Osteoblast (primary cell): Measurements from ENCODE around the gene GABBR2. TPM values are rescaled to one million over a fixed set of nuclear protein-coding genes. Genes with fewer than 3 reads are reported as not detected.

Experiments used
- DNase-seq: peaks from one replicate; pipeline ENCODE4 v3.0.0; 2011; ENCODE audit warnings: low spot score, mixed read lengths; ENCODE audit not compliant: insufficient read length; ENCODE audit errors: missing footprints
- H2AFZ ChIP-seq: 2 replicates; pipeline ENCODE4 v1.6.0; 2011; ENCODE audit warnings: mild to moderate bottlenecking, low read length
- H3K27ac ChIP-seq: 2 replicates; pipeline ENCODE4 v1.5.1; 2011; ENCODE audit warnings: mild to moderate bottlenecking, low read depth, low read length, moderate library complexity
- H3K27me3 ChIP-seq: 2 replicates; pipeline ENCODE4 v1.6.0; 2012; ENCODE audit warnings: mild to moderate bottlenecking, control low read depth, inconsistent platforms, low read length, moderate library complexity; ENCODE audit not compliant: insufficient read depth
- H3K36me3 ChIP-seq: 2 replicates; pipeline ENCODE4 v1.5.1; 2011; ENCODE audit warnings: mild to moderate bottlenecking, low read length, control low read depth, moderate library complexity; ENCODE audit not compliant: insufficient read depth
- H3K4me1 ChIP-seq: 2 replicates; pipeline ENCODE4 v1.5.1; 2011; ENCODE audit warnings: mild to moderate bottlenecking, low read length, control low read depth, moderate library complexity; ENCODE audit not compliant: insufficient read depth
- H3K4me2 ChIP-seq: 2 replicates; pipeline ENCODE4 v1.6.0; 2011; ENCODE audit warnings: mild to moderate bottlenecking, low read length; ENCODE audit not compliant: insufficient read depth
- H3K4me3 ChIP-seq: fragments of 200-600 bp; sonication (generic); 3 replicates; pipeline ENCODE4 v1.5.1; 2012; ENCODE audit warnings: mild to moderate bottlenecking, low read length, inconsistent platforms; ENCODE audit not compliant: insufficient read depth
- H3K79me2 ChIP-seq: 2 replicates; pipeline ENCODE4 v1.6.0; 2012; ENCODE audit warnings: mild to moderate bottlenecking, low read length, control low read depth, inconsistent platforms; ENCODE audit not compliant: insufficient read depth
- H3K9me3 ChIP-seq: 2 replicates; pipeline ENCODE4 v1.5.1; 2011; ENCODE audit warnings: low read depth, low read length, control low read depth
- H4K20me1 ChIP-seq: 2 replicates; pipeline ENCODE4 v1.6.0; 2012; ENCODE audit warnings: mild to moderate bottlenecking, low read length, control low read depth; ENCODE audit not compliant: insufficient read depth
- total RNA-seq: library from RNA; depleted of rRNA; stranded (reverse); fragments of >200 nt; gene quantifications from 2 replicates; pipeline ENCODE4 v1.2.3, GENCODE V29; 2012
- TF ChIP-seq, protein P1 (sequence below): IDR thresholded peaks from 2 replicates; pipeline ENCODE4 v1.5.1; 2011; ENCODE audit warnings: mild to moderate bottlenecking, low read depth, low read length, moderate library complexity; ENCODE audit errors: extremely low read depth

GABBR2 gene
- total RNA-seq, 1 donor, result under 0.01 TPM

DNA sequence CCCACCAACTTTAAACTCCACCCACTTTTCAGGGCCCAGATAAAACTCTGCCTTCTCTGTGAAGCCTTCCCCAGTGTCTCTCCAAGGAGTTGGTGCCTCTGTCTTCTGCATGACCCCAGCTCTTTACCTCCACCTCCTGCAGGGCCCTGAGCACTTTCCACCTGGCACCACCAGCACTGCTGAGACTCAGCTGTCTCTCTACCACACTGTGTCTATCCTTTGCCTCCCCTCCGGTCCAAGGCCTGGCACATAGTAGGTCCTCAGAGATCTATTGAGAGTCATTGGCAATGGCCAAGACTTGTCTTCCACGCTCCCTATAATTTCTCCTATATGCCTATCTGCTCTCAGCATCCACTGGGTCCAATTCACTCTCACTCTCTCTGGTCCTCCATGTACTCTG, 12.9 kb upstream of the GABBR2 start:
- H3K4me3 ChIP-seq, result no peak overlapping the region
- peaks cover 32% of the 10 kb centered on the region for H3K27me3 ChIP-seq
- H3K27ac ChIP-seq, result no peak overlapping the region
- no peak overlapping the region for H3K4me2 ChIP-seq
- TF ChIP-seq, protein P1, sequence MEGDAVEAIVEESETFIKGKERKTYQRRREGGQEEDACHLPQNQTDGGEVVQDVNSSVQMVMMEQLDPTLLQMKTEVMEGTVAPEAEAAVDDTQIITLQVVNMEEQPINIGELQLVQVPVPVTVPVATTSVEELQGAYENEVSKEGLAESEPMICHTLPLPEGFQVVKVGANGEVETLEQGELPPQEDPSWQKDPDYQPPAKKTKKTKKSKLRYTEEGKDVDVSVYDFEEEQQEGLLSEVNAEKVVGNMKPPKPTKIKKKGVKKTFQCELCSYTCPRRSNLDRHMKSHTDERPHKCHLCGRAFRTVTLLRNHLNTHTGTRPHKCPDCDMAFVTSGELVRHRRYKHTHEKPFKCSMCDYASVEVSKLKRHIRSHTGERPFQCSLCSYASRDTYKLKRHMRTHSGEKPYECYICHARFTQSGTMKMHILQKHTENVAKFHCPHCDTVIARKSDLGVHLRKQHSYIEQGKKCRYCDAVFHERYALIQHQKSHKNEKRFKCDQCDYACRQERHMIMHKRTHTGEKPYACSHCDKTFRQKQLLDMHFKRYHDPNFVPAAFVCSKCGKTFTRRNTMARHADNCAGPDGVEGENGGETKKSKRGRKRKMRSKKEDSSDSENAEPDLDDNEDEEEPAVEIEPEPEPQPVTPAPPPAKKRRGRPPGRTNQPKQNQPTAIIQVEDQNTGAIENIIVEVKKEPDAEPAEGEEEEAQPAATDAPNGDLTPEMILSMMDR, result no peak
- H3K79me2 ChIP-seq, result no peaks in the 10 kb centered on the region
- no peak for DNase-seq
- no peak overlapping the region for H2AFZ ChIP-seq
- H4K20me1 ChIP-seq, result no peaks in the 10 kb centered on the region
- no peaks in the 10 kb centered on the region for H3K36me3 ChIP-seq
- no peaks in the 10 kb centered on the region for H3K9me3 ChIP-seq
- H3K4me1 ChIP-seq, result no peaks in the 10 kb centered on the region

- TF ChIP-seq, protein P1, result no peak
- DNase-seq, result no peak
- H3K79me2 ChIP-seq, result no peaks in the 10 kb centered on the region
- H3K4me2 ChIP-seq, result no peak overlapping the region
- no peaks in the 10 kb centered on the region for H3K9me3 ChIP-seq
- H3K4me1 ChIP-seq, result no peaks in the 10 kb centered on the region
- no peak overlapping the region for H3K27ac ChIP-seq
- H3K4me3 ChIP-seq, result no peak overlapping the region
- no peaks in the 10 kb centered on the region for H4K20me1 ChIP-seq
- H3K27me3 ChIP-seq, result peaks cover 31% of the 10 kb centered on the region
- no peaks in the 10 kb centered on the region for H3K36me3 ChIP-seq
- no peak overlapping the region for H2AFZ ChIP-seq
Observed at GRCh38 chr9:98720402-98720801, 11.7 kb upstream of the GABBR2 start.

- no peaks in the 10 kb centered on the region for H3K79me2 ChIP-seq
- H3K4me1 ChIP-seq, result no peaks in the 10 kb centered on the region
- H3K4me3 ChIP-seq, result no peak overlapping the region
- no peak overlapping the region for H2AFZ ChIP-seq
- H3K4me2 ChIP-seq, result no peak overlapping the region
- peaks cover 28% of the 10 kb centered on the region for H3K27me3 ChIP-seq
- H3K36me3 ChIP-seq, result no peaks in the 10 kb centered on the region
- TF ChIP-seq, protein P1, result no peak
- H4K20me1 ChIP-seq, result no peaks in the 10 kb centered on the region
- H3K9me3 ChIP-seq, result no peaks in the 10 kb centered on the region
- DNase-seq, result no peak
- H3K27ac ChIP-seq, result no peak overlapping the region
Observed at GRCh38 chr9:98719055-98719454, 10.3 kb upstream of the GABBR2 start.

GRCh38 chr9:98714833-98715232, 6.1 kb upstream of the GABBR2 start:
- Histone ChIP-seq H3K79me2 (no peaks in the 10 kb centered on the region), H2AFZ (no peak overlapping the region), H3K27me3 (peaks cover 51% of the 10 kb centered on the region), H3K36me3 (no peaks in the 10 kb centered on the region), H3K4me2 (no peak overlapping the region), H3K27ac (no peak overlapping the region), H3K4me3 (no peak overlapping the region), H3K9me3 (no peaks in the 10 kb centered on the region), H3K4me1 (no peaks in the 10 kb centered on the region), H4K20me1 (no peaks in the 10 kb centered on the region)
- DNase-seq, result no peak
- TF ChIP-seq, protein P1, result no peak
